IMR-90 (cell line): ENCODE results near the gene CARMIL1. TPM values are rescaled to one million over a fixed set of nuclear protein-coding genes. Genes with fewer than 3 reads are reported as not detected.

Source experiments
- ATAC-seq: fragments of 200-7000 bp; cut with Tn5 transposase; 2 replicates; pipeline ENCODE4 v1.9.1; 2020; ENCODE audit warnings: low read depth, mild to moderate bottlenecking, moderate library complexity
- BruUV-seq: library from RNA; stranded (reverse); fragments of 400-500 nt; replicated peaks from 2 replicates; lab custom pipeline; 2021; lab: Mats Ljungman, UMichigan
- CTCF ChIA-PET: fragments of 300-600 bp; formaldehyde crosslinking; extraction: SDS; loops from one replicate; lab custom pipeline; 2021; ENCODE audit warnings: antibody characterized with exemption; lab: Yijun Ruan, JAX
- POLR2A ChIA-PET: fragments of 300-600 bp; sonication (Branson Sonifier 250); formaldehyde crosslinking; loops from one replicate; lab custom pipeline; 2022; ENCODE audit warnings: antibody characterized with exemption; ENCODE audit not compliant: unreplicated experiment; lab: Charles Lee
- DNase-seq: peaks from one replicate; pipeline ENCODE4 v3.0.0; 2013
- H2AFZ ChIP-seq: replicated peaks from 2 replicates; pipeline ENCODE3; 2013; ENCODE audit warnings: low read length, mild to moderate bottlenecking; ENCODE audit not compliant: poor library complexity
- H2AK5ac ChIP-seq: 2 replicates; pipeline ENCODE4 v1.6.1; 2013; ENCODE audit warnings: low read depth, low read length, inconsistent platforms
- H2AK9ac ChIP-seq: replicated peaks from 2 replicates; pipeline ENCODE3; 2013; ENCODE audit warnings: mild to moderate bottlenecking, low read depth, low read length, moderate library complexity; ENCODE audit not compliant: poor library complexity
- H2BK120ac ChIP-seq: 2 replicates; pipeline ENCODE4 v1.6.1; 2013; ENCODE audit warnings: low read depth, low read length, inconsistent platforms
- H2BK15ac ChIP-seq: 3 replicates; pipeline ENCODE4 v1.6.1; 2013; ENCODE audit warnings: low read depth, low read length, inconsistent platforms
- H2BK20ac ChIP-seq: 2 replicates; pipeline ENCODE4 v1.6.1; 2013; ENCODE audit warnings: low read depth, mild to moderate bottlenecking, inconsistent platforms, low read length, moderate library complexity
- H2BK5ac ChIP-seq: 2 replicates; pipeline ENCODE4 v1.6.1; 2013; ENCODE audit warnings: mild to moderate bottlenecking, low read depth, low read length, inconsistent platforms; ENCODE audit not compliant: poor library complexity, severe bottlenecking
- H3K14ac ChIP-seq: replicated peaks from 2 replicates; pipeline ENCODE4 v1.6.1; 2013; ENCODE audit warnings: low read depth, low read length, inconsistent platforms
- H3K18ac ChIP-seq: 2 replicates; pipeline ENCODE4 v1.6.1; 2013; ENCODE audit warnings: low read depth, low read length, control low read depth
- H3K23ac ChIP-seq: 2 replicates; pipeline ENCODE4 v1.6.1; 2013; ENCODE audit warnings: low read depth, low read length, inconsistent platforms
- H3K27ac ChIP-seq: 2 replicates; pipeline ENCODE4 v1.5.1; 2013; ENCODE audit warnings: mild to moderate bottlenecking, control low read depth, low read length; ENCODE audit not compliant: insufficient read depth
- H3K27me3 ChIP-seq: 2 replicates; pipeline ENCODE4 v1.6.1; 2013; ENCODE audit warnings: low read length; ENCODE audit not compliant: control insufficient read depth, insufficient read depth
- H3K36me3 ChIP-seq: 2 replicates; pipeline ENCODE4 v1.6.1; 2013; ENCODE audit warnings: low read length, mixed read lengths; ENCODE audit not compliant: control insufficient read depth, insufficient read depth
- H3K4ac ChIP-seq: 2 replicates; pipeline ENCODE4 v1.6.1; 2013; ENCODE audit warnings: low read depth, low read length, inconsistent platforms
- H3K4me1 ChIP-seq: 2 replicates; pipeline ENCODE4 v1.6.1; 2013; ENCODE audit warnings: low read length, mixed read lengths; ENCODE audit not compliant: control insufficient read depth, insufficient read depth
- H3K4me2 ChIP-seq: 2 replicates; pipeline ENCODE4 v1.6.1; 2013; ENCODE audit warnings: low read depth, mild to moderate bottlenecking, control low read depth, low read length, moderate library complexity
- H3K4me3 ChIP-seq: 2 replicates; pipeline ENCODE4 v1.5.1; 2013; ENCODE audit warnings: low read depth, mild to moderate bottlenecking, control low read depth, low read length, moderate library complexity; ENCODE audit not compliant: insufficient read depth
- H3K56ac ChIP-seq: 2 replicates; pipeline ENCODE4 v1.6.1; 2013; ENCODE audit warnings: low read length, inconsistent platforms; ENCODE audit not compliant: insufficient read depth; ENCODE audit errors: extremely low read depth
- H3K79me1 ChIP-seq, 2 experiments: 2 replicates each; pipeline ENCODE4 v1.6.1; 2013; ENCODE audit warnings: low read length in 2 of 2, inconsistent platforms in 1 of 2, low read depth in 1 of 2
- H3K9ac ChIP-seq: 2 replicates; pipeline ENCODE4 v1.6.1; 2013; ENCODE audit warnings: low read depth, low read length, control low read depth
- H3K9me1 ChIP-seq: 2 replicates; pipeline ENCODE4 v1.6.1; 2013; ENCODE audit warnings: low read length, inconsistent platforms; ENCODE audit not compliant: insufficient read depth
- H3K9me3 ChIP-seq: 2 replicates; pipeline ENCODE4 v1.6.1; 2013; ENCODE audit warnings: low read length; ENCODE audit not compliant: control insufficient read depth, insufficient read depth
- H4K20me1 ChIP-seq: 2 replicates; pipeline ENCODE4 v1.6.1; 2013; ENCODE audit warnings: low read length, inconsistent platforms; ENCODE audit not compliant: insufficient read depth
- H4K5ac ChIP-seq: 2 replicates; pipeline ENCODE4 v1.6.1; 2013; ENCODE audit warnings: mild to moderate bottlenecking, low read depth, low read length, control low read depth
- H4K8ac ChIP-seq, 2 experiments: 2 replicates each; pipeline ENCODE4 v1.6.1; 2013; ENCODE audit warnings: low read depth in 2 of 2, low read length in 2 of 2, control low read depth in 1 of 2, inconsistent platforms in 1 of 2
- H4K91ac ChIP-seq: 2 replicates; pipeline ENCODE4 v1.6.1; 2013; ENCODE audit warnings: low read depth, low read length, inconsistent platforms; ENCODE audit not compliant: insufficient read depth
- MAFK ChIP-seq: IDR thresholded peaks from 2 replicates; pipeline ENCODE4 v1.6.1; 2012; ENCODE audit warnings: low read depth, low read length, improper control_type of control experiment
- RCOR1 ChIP-seq: IDR thresholded peaks from 2 replicates; pipeline ENCODE4 v1.6.1; 2012; ENCODE audit warnings: mild to moderate bottlenecking, low read length, improper control_type of control experiment; ENCODE audit not compliant: insufficient replicate concordance
- WGBS, 2 experiments: methylation state at CpG; one replicate each; pipeline versions ENCODE4 v1.1.5 to v1.1.7; 2013; ENCODE audit warnings: missing lambda C conversion rate in 2 of 2; ENCODE audit not compliant: insufficient read length in 1 of 2; ENCODE audit errors: extremely low coverage in 2 of 2; 5-methylcytosine and 5-hydroxymethylcytosine counted together
- dilution Hi-C: fragments of 300-500 bp; cut with HindIII; formaldehyde crosslinking; loops from one replicate; pipeline ENCODE4 v1.14.3; 2018; ENCODE audit warnings: low sequenced_read_pairs; ENCODE audit not compliant: unreplicated experiment
- in situ Hi-C: fragments of 300-500 bp; cut with MboI; formaldehyde crosslinking; loops from 3 replicates; pipeline ENCODE4 v1.14.3; 2019; ENCODE audit warnings: low sequenced_read_pairs, inconsistent platforms, mixed read lengths
- intact Hi-C: fragments of 100-400 bp; cut with micrococcal nuclease; formaldehyde crosslinking; loops from 2 replicates; pipeline ENCODE4 v1.10.0; 2022
- polyA plus RNA-seq, 3 experiments: library from polyadenylated mRNA; depleted of rRNA; stranded (reverse); fragments of >200 nt; gene quantifications; 2 replicates each; pipeline ENCODE4 v1.2.3, GENCODE V29; 2012; ENCODE audit warnings: low replicate concordance in 1 of 3
- total RNA-seq: library from RNA; depleted of rRNA; stranded (reverse); fragments of >200 nt; gene quantifications from 2 replicates; pipeline ENCODE4 v1.2.3, GENCODE V29; 2012

CARMIL1 gene
- total and polyA plus RNA-seq, 2 of the 4 experiments (the other 2 are of a cell fraction) = 1.3 to 2.9 TPM

DNA sequence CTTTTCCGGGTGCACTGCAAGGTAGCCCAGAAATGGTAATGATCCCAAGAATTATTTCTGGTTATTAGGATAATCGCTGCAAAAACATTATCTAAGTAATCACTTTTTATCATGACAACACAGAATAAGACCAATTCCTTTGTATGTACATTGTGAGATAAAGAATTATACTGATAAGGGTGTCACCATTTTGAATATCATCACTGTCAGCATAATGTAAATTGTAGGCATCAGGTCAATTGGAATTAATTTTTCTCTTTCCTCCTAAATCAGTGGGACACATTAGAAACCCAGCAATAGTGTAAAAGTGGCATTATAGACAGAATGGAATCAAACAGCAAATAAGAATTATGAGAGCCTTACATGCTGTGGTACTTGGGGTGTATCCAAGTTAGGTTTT, 189.7 kb downstream of the CARMIL1 start:
- Histone ChIP-seq H3K9me3 (no peaks in the 10 kb centered on the region), H4K8ac (no peak overlapping the region), H3K56ac (no peak overlapping the region), H3K4me1 (no peaks in the 10 kb centered on the region), H2BK20ac (no peak overlapping the region), H3K27me3 (no peaks in the 10 kb centered on the region), H3K14ac (no peak overlapping the region), H3K23ac (no peak overlapping the region), H2BK15ac (no peak overlapping the region), H3K4me2 (no peak overlapping the region), H3K9me1 (0 out of 2 replicates have a peak, but pooled peaks cover 2% of the 10 kb centered on the region), H2AFZ (no peak overlapping the region), H3K9ac (no peak overlapping the region), H3K4ac (no peak overlapping the region), H2BK5ac (no peak overlapping the region), H3K36me3 (no peaks in the 10 kb centered on the region), H3K27ac (no peak overlapping the region), H4K20me1 (no peaks in the 10 kb centered on the region), H3K79me1 (no peaks in the 10 kb centered on the region), H2BK120ac (no peak overlapping the region), H3K18ac (no peak overlapping the region), H2AK5ac (no peak overlapping the region), H4K5ac (no peak overlapping the region), H3K4me3 (no peak overlapping the region), H2AK9ac (no peak overlapping the region), H4K91ac (no peak overlapping the region)
- DNase-seq (no peak), ATAC-seq (no peak)
- in situ Hi-C loops (no loop called here), dilution Hi-C loops (no loop called here), intact Hi-C loops (no loop called here)
- ChIA-PET POLR2A (interaction anchor here (0.5 kb wide), 1 partner anchor 756 kb away, joined by 3 read pairs; no protein-coding TSS in a partner anchor), CTCF (interaction anchor here (1.5 kb wide), 1 partner anchor 9 kb away, joined by 3 read pairs; no protein-coding TSS in a partner anchor)
- no CpG with 5 or more reads among the region's 2 CpGs for WGBS, 2 experiments
- TF ChIP-seq RCOR1 = no peak
- peak; percentile 19; the same call in 1 of the 2 replicates for TF ChIP-seq MAFK
- BruUV-seq = no TSS peak
